GM18517 (cell line): Measurements from ENCODE around the gene PAK3.

Source experiments
- ATAC-seq: cut with Tn5 transposase; IDR thresholded peaks from one replicate; pipeline ENCODE4 v1.9.1; 2021; ENCODE audit warnings: mild to moderate bottlenecking, moderate library complexity; ENCODE audit not compliant: unreplicated experiment

Gene PAK3

DNA sequence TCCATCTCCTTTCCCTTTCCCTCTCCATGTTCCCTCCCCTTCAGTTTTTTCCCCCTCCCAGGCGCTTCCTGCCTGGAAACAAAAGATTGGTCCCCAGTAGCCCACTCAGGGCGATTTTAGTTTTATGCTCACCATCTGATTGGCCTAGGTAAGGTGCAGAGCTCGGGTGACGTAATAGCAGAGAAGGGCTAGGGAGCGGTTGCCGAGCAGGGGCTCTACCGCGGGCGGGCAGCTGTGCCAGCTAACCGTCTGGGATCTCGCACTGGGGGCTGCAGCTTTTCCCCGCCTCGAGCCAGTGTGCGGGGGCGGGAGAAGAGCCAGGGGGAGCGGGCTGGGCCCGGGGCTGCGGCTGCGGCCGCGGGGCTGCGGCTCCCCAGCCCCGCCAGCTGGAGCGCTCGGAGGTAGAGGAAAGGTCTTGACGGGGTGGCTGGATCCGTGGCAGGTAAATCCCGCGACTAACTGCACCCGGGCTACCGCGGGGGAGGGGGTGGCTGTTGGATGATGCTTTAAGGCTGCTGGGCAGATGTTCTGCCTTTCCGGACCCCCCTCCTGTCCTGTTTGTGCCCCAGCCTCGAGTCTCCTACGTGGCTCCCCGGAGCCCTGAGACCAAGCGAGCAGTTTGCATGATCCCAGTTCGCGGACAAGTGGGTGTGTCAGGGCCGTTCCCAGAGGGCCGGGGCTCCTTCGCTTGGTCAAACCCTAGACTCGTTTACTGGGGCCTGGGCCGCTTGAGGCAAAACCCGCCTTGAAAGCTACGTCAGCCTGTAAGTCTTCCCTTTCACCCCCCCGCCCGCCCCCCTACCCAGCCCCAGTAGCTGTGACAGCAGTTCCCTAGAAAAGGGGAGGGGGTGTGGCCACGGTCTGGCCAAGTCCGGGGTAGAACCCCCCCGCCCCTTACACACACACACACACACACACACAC lies at the start of gene PAK3:
Gene PAK3, plus strand, starts transcription at position 218 of the 922 bp plus-strand sequence. CDS start 26,913 bp downstream, outside the sequence.
- no peak for ATAC-seq

DNA sequence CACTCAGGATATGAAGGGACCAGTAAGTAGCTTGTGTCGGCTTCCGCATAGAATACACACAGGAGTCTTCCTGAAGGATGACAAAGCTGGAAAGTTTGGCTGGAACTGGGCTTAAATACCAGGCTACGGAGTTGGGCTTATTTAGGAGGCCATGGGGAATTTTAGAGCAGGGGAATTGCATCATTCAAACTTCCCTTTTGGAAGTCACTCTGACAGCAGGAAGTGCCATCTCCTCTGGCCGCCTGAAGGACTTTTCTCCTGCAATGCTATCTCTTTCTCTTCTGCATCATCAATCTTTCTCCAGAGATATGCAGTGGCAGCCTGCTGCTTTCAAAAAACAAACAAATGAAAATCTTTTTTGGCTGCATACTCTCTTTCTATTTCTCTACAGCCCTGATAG lies 48.4 kb upstream of the PAK3 start:
- no peak for ATAC-seq

DNA sequence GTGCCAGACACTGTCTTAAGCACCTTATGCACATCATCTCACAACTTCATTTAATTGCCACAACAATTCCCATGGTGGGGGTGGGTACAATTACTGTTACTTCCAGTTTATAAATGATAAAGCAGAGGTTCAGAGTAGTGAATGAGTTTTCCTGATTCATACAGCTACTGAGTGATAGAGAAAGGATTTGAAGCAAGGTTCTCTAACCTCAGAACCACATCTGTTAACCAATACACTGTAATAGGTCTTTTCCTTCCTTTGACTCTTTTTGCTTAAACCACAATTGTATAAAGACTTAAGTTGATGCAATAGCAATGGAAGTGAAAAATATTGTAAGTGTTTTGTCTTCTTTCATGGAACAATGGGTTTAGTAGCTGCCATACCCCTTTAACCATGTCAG lies 43.5 kb upstream of the PAK3 start:
- ATAC-seq, result no peak

DNA sequence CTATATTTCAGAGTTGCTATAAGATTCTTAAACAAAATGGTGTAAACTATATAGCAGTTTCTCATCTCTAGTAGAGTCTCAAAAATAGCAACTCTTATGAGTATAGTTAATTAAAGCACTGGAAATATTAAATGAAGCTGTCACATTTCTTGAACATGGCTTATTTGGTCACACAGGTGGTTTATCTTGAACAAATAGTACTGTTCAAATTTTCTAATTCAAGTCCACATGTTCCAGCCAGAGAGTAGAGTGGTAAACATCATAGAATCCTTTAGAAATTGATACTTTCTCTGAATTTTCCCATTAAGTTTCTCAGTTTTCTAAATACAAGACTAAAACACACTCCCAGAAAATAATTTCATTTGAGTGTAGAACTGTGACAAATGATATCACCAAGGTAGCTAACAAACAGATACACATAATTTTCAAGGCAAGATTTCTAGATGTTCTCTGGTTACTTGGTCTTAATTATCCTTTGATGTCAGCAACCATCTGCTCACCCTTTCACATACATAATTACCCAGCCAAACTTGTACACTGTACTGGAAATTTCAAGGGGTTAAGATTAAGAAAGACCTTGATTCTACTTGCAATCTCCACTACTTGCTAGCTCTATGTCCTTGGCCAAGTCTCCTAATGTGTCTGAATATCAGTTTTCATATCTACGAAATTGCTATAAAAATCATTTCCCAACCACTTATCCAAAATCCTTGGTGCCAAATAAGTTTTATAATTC lies 24.3 kb upstream of the PAK3 start:
- ATAC-seq, result no peak

DNA sequence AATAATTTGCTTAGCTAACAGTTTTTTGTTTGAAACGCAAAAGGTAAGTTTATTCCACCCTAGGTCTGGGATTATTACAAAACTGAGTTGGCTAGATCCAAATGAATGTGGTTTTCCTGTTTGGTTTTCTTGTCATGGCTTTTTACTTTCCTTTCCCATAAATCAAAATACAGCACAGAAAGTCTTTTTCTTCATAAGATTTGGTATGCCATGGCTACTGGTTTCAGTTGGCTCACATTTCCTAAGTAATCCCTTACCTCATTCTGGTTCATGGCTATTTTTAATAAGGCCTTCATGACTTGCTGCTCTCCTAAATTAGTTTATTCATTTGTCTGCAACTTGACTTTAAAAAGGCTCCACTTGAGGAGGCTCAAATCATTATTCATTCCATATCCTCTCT lies 12.9 kb upstream of the PAK3 start:
- ATAC-seq, result no peak

DNA sequence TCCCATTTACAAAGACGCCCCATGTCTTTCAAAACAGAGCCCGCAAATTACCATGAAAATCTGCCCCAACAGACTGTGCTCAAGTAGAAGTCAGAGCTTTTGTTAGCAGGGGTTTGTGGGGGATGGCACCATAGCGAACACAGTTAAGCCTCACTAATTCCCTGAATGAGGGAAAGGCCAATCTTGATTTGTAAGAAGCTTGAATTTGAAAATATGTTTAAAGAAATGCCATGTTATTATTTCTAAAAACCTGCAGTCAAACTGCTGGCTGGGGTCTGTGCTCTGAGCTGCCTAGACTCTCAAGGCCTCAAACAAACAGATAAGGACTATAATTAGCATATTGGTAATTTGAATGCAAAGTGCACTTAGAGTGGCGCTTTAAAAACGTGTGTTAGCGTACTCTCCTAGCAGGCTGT lies 9.4 kb upstream of the PAK3 start:
- no peak for ATAC-seq

DNA sequence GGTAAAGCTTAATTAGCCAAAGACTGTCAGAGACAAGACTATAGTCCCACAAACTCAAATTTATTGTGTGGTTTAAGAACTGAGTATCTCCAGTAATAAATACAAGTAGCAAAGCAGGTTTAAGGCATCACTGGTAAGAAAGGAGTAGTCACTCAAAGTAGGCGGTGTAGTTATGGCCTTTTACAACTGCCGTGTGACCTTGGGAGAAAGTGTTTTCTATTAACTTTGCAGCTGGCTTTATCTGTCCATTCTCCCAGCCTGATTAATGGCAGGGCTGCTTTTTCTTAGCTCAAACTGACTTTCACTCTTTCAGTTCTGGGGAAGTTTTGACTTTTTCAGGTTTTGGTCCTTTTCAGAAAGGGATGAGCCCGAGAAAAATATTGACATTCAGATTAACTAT lies 7.4 kb upstream of the PAK3 start:
- ATAC-seq, result no peak

DNA sequence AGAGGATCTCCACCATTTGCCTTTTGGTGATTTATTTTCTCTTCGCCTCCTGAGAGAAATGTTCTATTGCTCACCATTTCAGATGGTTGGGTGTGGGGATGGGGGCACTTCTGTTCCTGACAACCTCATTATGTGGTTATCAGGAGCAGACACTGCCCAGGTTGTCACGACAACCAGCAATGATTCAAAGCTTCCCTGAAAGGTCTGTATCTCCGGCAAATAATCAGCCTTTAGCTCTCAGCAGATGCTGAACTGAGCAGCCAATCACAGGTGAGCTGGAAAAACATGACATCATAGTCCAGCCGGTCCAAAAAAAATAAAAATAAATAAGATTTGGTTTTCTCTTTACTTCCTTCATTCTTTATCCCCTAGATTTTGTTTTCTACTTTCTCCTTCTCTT lies 5.5 kb upstream of the PAK3 start:
- ATAC-seq, result no peak

DNA sequence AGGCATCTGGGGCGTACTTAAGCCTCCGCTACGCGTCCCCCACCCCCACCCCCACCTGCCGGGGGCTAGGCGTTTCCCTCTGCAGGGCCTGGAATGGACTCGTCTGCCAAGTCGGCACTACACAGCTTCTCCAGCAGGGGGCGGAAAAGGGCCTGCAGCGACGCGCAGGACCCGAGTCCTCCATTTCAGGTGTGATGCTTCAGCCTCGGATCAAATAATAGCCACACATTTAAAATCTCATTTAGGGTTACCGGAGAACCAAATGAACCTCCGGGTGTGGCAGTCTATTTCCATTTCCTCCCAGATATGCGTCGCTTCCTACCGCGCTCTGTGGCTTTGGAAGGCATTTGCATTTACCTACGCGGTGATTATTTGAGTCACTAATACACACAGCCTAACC lies 2.9 kb downstream of the PAK3 start:
- peak; percentile 66 for ATAC-seq

DNA sequence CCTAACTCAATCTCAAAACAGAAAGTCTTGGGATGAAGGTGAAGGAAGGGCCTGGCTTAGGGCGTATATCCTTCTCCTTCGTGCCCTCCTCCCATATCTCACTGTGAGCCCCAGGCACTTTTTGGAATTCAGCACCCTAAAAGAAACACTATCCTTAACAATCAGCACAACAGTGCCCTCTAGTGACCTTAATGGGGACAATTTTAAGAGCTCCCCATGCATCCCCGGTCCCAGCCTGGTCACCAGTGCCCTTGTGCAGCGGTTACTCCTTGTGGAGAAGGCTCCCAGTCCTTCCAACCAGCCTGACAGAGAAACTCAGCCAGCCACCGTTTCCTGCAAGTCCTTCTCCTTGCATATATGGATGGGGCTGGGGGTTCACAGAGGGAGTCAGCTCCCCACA lies 4.2 kb downstream of the PAK3 start:
- ATAC-seq, result peak; percentile 70

DNA sequence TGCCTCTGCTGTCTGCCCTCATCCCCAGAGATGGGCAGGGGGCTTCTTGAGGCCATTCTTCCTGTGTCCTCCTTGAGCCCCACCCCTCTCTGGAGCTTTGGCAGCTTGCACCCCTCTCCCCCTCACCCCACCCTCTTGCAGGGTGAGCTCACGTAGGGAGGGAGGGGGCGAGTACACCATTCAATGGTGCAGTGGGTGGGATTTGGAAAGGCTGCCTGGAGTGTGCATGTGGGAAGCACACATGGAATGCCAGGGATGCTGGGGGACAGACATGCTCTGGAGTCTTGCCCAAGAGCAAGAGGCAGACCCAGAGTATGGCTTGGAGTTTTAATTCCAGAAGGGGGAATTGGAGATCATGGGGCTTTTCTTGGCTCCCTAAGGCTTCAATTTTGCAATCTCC lies 5.6 kb downstream of the PAK3 start:
- ATAC-seq, result no peak

DNA sequence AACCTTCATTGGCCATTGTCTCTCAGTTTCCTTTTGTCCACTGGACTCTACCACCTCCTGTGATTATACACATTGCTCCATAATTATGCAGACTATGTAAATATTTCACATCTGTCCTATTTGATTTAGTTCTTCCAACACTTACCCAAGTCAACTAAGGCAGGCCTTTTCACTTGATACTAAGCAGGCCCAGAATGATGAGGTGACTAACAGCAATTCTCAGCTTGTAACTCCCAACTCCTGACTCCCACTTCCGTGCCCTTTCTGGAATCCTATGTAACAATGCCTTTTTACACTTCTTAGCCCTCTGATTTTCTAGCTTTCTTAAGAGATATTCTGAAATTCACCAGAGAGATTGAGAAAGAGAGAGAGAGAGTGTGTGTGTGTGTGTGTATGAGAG lies 6.6 kb downstream of the PAK3 start:
- ATAC-seq, result no peak

DNA sequence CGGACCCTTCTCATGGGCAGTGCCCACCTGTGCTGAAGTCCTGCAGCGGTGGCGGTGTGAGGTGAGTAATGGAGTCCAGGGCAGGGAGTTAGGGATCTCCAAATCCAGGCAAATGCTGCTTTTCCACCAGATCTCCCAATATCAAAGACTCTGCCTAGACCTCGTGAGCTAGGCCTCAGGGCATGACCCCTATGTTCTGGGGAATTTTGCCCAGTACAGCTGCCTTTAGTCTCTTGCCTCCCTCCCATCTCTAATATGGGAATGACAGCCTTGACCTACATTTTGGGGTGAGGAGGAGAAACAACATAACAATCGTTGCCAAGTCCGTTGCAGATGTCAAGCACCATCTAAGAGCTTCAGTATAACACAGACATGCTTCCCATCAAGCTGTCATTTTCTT lies 7.3 kb downstream of the PAK3 start:
- no peak for ATAC-seq

DNA sequence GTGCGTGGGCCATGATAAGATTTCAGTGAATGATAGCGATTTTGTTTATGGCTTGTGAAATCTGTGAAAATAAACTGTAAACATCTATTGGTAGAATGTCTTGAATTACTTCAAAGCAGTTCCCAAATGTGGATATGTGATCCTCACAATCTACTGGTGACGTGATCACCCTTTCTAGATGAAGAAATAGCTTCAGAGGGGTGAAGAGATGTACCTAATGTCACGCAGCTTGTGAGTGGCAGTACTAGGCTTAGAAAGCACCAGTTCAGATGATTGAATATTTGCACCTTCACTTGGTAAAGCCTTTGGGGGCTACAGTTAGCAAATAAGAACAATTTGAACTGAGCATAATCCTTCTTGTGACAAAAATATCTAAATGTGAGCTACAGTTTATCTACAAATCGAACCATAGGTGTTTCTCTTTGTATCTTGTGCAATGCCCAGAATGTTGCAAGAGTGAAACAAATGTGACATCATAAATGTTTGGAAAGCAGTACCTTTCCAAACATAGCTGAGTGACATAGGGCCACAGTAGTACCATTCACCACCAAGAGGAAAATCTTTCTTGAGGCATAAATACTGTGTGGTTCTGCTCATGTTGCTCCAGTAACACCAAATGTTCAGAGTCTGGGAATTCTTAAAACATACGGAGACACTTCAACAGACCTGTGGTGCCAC lies 14.2 kb downstream of the PAK3 start:
- no peak for ATAC-seq

DNA sequence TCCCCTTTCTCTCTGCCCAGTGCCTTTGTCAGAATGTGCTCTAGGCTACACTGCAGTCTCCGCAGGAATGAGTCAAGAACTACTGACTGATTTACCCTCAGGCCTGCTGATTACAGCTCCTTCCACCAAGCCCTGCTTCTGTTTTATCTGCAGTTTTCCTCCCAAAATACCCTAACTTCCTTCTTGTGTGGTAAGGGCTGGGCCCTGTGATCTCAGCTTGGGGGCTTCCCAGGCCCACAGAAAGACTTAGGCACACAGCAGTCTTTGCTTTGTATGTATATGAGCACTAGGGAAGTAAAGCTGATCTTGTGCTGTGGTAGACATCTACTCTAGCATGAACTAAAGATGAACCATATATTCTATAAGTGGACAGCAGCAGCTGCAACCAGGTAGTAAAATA lies 18.8 kb downstream of the PAK3 start:
- peak; percentile 69 for ATAC-seq

DNA sequence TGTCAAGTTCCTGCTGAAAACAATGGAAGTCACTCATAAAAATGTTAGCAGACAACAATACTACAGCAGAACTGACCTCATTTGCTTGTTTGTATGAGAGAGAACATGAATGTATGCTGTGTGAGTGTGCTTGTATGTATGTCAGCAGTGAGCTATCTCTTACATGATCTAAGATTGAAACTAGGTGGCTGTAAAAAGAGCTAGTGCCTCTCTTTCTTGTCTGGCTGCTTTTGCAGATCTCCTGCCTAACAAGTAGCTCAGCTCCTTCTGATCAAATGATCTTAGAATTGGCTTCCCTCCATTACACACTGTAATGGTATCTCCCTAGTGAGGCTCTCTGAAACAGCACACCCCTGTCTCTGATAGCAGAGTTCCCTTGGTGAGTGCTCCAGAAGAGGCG lies 20.7 kb downstream of the PAK3 start:
- ATAC-seq, result no peak

DNA sequence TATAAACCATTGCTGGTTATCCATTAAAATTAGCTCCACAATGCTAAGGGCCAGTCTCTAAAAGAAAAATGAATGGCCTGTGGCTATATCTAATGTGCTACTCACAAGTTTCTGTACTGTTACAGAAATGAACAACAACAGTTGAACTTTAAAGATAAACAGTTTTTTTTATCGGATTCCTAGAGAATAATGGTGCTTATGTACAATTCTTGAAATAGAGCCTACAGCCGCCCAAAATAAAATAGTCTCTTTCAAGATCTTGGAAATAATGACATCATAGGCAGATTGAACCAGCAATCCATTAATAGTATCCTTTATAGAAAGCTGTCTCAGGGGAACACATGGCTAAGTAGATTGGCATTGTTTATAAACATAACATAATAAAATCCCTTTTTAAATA lies 23.4 kb downstream of the PAK3 start:
- no peak for ATAC-seq

DNA sequence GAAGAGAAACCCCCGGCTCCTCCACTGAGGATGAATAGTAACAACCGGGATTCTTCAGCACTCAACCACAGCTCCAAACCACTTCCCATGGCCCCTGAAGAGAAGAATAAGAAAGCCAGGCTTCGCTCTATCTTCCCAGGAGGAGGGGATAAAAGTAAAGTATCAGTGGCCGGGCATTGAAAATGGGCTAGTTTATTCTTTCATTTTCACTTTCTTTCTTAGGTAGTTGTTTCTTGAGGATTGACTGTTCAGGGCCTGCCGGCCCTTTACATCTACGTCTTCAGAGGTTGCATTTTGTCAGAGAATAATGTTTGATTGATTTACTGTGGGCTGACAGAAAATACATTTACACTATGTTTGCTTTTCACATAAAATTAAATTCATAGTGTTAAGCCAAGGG lies 27.1 kb downstream of the PAK3 start:
- peak; percentile 82 for ATAC-seq

DNA sequence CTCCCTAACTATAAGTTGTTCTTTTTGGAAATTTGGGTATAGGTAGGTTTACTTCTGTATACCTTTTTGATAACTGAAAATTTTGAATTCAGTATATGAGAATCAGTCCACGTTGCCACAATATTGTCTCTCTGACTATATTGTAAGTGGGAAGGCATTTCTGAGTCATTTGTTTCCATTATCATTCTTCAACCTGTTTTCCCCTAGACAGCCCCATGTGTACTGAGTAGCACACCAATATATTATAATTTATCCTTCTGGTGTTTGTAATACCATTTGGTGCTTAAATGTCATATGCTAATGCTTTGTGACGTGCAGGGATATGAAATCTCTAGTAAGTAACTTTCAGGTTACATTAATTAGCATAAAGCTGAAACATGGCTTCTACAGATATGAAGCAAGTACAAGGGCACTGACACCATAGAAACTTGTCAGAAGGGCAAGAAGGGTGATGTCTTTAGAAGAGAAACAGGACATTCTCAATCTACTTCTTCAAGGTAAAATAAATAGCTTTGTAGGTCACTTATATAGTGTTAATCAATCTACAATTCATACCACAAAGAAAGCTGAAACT lies 27.7 kb downstream of the PAK3 start:
- ATAC-seq, result peak; percentile 50

DNA sequence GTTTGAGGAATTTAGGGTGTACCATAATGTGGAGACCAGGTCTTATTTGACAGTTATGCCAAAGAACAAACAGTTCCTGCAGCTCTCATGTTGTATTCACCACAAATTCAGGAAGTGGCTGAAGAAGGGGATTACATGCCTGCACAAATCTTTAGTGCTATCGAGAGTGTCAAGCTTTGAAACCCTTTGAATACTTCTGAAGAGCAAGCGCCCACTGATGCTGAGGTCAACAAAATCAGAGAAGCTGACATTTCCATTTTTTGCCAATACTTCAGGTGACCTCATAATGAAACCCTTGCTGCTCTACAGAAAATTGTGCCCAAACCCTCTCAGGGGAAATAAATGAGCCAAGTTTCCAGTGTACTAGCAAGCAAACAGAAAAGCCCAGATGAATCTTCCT lies 28.4 kb downstream of the PAK3 start:
- peak; percentile 43 for ATAC-seq

DNA sequence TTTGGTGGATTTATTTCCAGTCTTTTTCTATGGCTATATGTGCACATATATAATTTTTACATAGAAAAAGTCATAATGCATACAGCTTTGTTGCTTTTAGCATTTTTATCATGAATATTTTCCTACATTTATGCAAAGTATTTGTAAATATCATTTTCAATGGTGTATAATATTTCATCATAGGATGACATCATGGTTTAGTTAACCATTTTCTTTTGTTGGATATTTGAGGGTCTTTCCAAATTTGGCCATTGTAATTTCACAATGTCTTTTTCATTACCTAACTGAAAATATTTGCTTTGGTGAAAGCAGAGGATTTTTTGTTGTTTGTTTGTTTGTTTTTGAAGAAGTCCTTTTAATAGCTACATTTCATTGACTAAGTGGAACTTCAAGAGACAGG lies 31.0 kb downstream of the PAK3 start:
- no peak for ATAC-seq
